GM18505 (cell line): ENCODE data around the gene CREBL2.
A peak's percentile ranks its signal among the peaks of the same experiment; 100 is the strongest.
"Not testable (repeated sequence)": the region's sequence is repeated elsewhere in the genome, so short reads cannot be mapped to it uniquely, and the experiment has no call there.

Source experiments
- ATAC-seq: cut with Tn5 transposase; IDR thresholded peaks from one replicate; pipeline ENCODE4 v1.9.1; 2021; ENCODE audit not compliant: unreplicated experiment
- POLR2A ChIP-seq: IDR thresholded peaks from 4 replicates; pipeline ENCODE4 v1.6.1; 2011; ENCODE audit warnings: borderline replicate concordance; ENCODE audit not compliant: insufficient read depth, insufficient read length; ENCODE audit errors: extremely low read depth

Gene CREBL2

GRCh38 chr12:12635651-12636050 lies 24.0 kb downstream of the CREBL2 start:
- ATAC-seq, result no peak
- TF ChIP-seq POLR2A, result no peak

GRCh38 chr12:12636641-12637040 lies 25.0 kb downstream of the CREBL2 start:
- peak; percentile 59 for ATAC-seq
- no peak for TF ChIP-seq POLR2A

GRCh38 chr12:12639995-12640394 lies 28.3 kb downstream of the CREBL2 start:
- not testable (repeated sequence) for ATAC-seq

GRCh38 chr12:12641650-12642049 lies 30.0 kb downstream of the CREBL2 start:
- TF ChIP-seq POLR2A, result no peak
- ATAC-seq, result no peak

- ATAC-seq, result no peak
- TF ChIP-seq POLR2A, result no peak
Measured at GRCh38 chr12:12642916-12643315, 31.2 kb downstream of the CREBL2 start.

- TF ChIP-seq POLR2A, result no peak
- peak; percentile 44 for ATAC-seq
Measured at GRCh38 chr12:12645485-12645884, 33.8 kb downstream of the CREBL2 start.

- ATAC-seq, result peak; percentile 75
Measured at GRCh38 chr12:12645968-12646367, 34.3 kb downstream of the CREBL2 start.

- ATAC-seq, result no peak
- TF ChIP-seq POLR2A, result no peak
Measured at GRCh38 chr12:12646483-12647072, 34.9 kb downstream of the CREBL2 start.

GRCh38 chr12:12648284-12648683 lies 36.6 kb downstream of the CREBL2 start:
- TF ChIP-seq POLR2A, result no peak
- no peak for ATAC-seq

- no peak for ATAC-seq
- no peak for TF ChIP-seq POLR2A
Measured at GRCh38 chr12:12648951-12649650, 37.4 kb downstream of the CREBL2 start.

- no peak for TF ChIP-seq POLR2A
- no peak for ATAC-seq
Measured at GRCh38 chr12:12651752-12652151, 40.1 kb downstream of the CREBL2 start.

GRCh38 chr12:12652704-12653103 lies 41.0 kb downstream of the CREBL2 start:
- not testable (repeated sequence) for ATAC-seq

GRCh38 chr12:12653922-12654321 lies 42.2 kb downstream of the CREBL2 start:
- ATAC-seq, result no peak
- no peak for TF ChIP-seq POLR2A

GRCh38 chr12:12654691-12655460 lies 43.2 kb downstream of the CREBL2 start:
- no peak for ATAC-seq

More at GRCh38 chr12:12654691-12655460, 43.2 kb downstream of the CREBL2 start:
- no peak for TF ChIP-seq POLR2A
